Kidney glomerular epithelial cell (primary cell): ENCODE measurements around the gene MOAP1.
"Not testable (repeated sequence)": the region's sequence is repeated elsewhere in the genome, so short reads cannot be mapped to it uniquely, and the experiment has no call there.

ENCODE experiments used
- DNase-seq: peaks from one replicate; lab custom pipeline; 2025; lab: John Stamatoyannopoulos, UW

MOAP1 gene

DNA sequence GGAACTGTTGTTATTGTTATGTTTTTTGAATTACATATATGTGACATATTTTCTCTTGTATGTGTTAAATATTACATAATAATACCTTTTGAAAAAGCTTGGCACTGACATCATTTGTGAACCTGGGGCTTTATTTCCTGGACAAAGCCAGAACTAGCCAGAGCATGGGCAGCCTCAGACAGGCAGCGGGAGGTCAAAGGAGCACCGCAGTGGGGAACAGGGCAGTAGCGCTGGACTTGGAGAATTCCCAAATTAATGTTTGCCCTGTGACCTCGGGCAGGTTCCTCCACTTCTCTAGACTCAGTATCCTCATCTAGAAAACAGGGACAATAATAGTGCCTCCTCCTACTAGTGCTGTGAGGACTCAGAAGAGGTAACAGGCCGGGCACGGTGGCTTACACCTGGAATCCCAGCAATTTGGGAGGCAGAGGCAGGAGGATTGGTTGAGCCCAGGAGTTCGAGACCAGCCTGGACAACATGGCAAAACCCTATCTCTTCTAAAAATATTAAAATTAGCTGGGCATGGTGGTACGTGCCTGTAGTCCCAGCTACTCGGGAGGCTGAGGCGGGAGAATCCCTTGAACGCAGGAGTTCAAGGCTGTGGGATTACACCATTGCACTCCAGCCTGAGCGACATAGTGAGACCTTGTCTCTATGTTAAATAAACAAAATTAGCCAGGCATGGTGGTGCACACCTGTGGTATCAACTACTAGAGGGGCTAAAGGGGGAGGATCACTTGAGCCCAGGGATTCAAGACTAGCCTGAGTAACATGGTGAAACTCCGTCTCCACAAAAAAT, 41.6 kb downstream of the MOAP1 start:
- DNase-seq = no peak

DNA sequence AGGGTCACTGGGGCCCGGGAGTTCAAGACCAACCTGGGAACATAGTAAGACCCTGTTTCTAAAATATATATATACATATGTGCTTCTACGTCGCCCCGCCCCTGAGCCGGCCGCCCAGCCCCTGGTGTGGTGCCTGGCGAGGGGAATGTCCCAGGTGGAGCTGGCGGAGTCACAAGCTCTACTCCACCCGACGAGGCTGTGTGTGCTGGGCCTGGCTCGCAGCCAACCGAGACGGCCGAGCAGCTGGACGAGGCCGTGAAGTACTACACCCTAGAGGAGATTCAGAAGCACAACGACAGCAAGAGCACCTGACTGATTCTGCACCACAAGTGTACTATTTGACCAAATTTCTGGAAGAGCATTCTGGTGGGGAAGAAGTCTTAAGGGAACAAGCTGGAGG, 46.8 kb downstream of the MOAP1 start:
- no peak for DNase-seq

DNA sequence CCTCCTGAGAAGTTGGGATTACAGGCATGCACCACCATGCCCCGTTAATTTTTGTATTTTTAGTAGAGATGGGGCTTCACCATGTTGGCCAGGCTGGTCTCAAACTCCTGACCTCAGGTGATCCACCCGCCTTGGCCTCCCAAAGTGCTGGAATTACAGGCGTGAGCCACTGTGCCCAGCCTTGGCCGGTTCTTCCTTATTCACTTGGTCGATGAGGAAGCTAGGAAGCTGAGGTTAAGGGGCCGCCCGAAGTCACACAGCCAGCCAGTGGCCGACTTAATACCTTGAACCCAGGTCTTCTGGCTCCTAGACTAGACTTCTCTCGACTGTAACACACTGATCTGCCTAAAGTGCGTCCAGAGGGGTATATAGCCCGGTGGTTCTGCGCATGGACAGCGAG, 48.2 kb downstream of the MOAP1 start:
- not testable (repeated sequence) for DNase-seq

DNA sequence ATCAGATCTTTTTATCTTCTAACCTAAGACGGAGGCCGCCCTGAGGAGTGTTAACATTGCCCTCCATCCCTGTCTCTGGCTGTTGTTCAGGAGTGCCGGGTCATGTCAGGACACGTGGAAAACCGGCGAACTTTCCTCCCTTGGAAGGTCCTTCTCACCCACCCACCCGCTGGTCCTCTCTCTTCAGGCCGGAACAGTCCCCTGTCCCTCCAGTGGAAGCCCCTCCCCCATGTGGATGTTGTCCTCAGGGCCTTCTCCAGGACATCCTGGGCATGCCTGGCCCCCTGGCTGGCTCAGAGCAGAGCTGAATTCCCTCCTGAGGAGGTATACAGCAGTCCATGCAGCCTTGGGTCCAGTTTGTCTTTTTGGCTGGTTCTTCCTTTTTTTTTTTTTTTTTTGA, 48.7 kb downstream of the MOAP1 start:
- no peak for DNase-seq

DNA sequence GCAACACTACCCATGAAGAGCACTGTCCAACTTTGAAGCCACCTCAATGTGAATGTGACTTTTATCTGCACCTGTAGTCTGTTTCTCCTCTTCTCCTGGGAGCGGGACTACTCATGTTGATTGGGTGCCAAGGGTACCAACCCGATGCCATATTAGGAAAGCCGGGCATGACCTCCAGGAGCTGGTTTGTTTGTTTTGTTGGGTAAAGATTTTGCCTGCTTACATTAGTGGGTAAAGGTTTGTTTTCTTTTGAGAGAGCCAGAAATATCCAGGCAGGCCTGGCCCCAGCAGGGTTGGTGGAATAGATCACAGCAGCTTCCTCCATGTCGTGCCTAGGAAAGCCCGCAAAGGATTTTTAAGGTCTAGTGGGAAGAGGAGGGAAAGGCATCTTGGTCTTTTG, 49.3 kb downstream of the MOAP1 start:
- DNase-seq = no peak

DNA sequence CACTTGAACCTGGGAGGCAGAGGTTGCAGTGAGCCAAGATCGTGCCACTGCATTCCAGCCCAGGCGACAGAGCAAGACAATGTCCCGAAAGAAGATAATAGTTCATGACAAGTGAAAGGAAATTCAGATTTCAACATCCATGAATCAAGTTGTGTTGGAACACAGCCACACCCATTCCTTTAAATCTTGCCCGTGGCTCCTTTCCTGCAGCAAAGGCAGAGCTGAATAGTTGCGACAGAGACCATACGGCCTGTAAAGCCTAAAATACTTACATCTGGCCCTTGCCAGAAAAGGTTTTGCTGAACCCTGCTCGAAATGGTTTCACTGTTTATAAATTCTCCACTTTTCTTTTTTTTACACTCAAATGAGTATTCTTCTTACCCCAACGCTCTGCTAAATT, 51.2 kb downstream of the MOAP1 start:
- no peak for DNase-seq

DNA sequence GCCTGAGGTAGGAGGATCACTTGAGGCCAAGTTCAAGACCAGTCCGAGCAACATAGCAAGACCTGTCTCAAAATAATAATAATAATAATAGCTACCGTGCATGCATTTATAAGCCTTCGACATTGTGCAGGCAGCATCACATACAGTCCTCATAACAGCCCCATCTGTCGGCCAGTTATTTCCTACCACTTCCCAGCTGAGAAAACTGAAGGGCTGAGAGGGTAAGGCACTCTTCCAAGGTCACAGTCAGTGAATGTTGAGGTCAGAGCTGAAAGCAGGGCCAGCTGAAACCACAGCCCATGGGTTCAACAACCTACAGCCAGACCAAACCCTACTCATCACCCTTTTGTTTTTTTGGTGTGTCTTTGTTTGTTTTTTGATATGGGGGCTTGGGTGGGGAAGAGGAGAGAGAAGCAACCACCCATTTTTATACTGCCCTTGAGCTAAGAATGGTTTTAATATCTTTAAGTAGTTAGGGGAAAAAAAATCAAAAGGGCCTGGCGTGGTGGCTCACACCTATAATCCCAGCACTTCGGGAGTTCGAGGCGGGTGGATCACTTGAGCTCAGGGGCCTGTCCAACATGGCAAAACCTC, 52.1 kb downstream of the MOAP1 start:
- no peak for DNase-seq
